Activated T-cell treated with anti-CD3 and anti-CD28 coated beads, Interleukin-2, amount 50 U/mL, for 24 hours (primary cell): ENCODE data around the gene DUSP28.
A peak's percentile ranks its signal among the peaks of the same experiment; 100 is the strongest.
"Not testable (repeated sequence)": the region's sequence is repeated elsewhere in the genome, so short reads cannot be mapped to it uniquely, and the experiment has no call there.

Experiments
- DNase-seq: peaks from one replicate; pipeline ENCODE4 v3.0.0-alpha.2; 2020
- H3K27ac Mint-ChIP-seq: 2 replicates; pipeline ENCODE4 v1.8.0; 2020; ENCODE audit warnings: mild to moderate bottlenecking, mixed read lengths
- H3K27me3 Mint-ChIP-seq: 2 replicates; pipeline ENCODE4 v1.8.0; 2020; ENCODE audit warnings: mixed read lengths
- H3K36me3 Mint-ChIP-seq: 2 replicates; pipeline ENCODE4 v1.8.0; 2020; ENCODE audit warnings: low read depth, mixed read lengths
- H3K4me1 Mint-ChIP-seq: 2 replicates; pipeline ENCODE4 v1.8.0; 2020; ENCODE audit warnings: low read depth, mixed read lengths
- H3K4me3 Mint-ChIP-seq: 2 replicates; pipeline ENCODE4 v1.8.0; 2020; ENCODE audit warnings: mild to moderate bottlenecking, moderate library complexity, mixed read lengths
- H3K9me3 Mint-ChIP-seq: 2 replicates; pipeline ENCODE4 v1.8.0; 2020; ENCODE audit warnings: mixed read lengths

The DUSP28 gene

DNA sequence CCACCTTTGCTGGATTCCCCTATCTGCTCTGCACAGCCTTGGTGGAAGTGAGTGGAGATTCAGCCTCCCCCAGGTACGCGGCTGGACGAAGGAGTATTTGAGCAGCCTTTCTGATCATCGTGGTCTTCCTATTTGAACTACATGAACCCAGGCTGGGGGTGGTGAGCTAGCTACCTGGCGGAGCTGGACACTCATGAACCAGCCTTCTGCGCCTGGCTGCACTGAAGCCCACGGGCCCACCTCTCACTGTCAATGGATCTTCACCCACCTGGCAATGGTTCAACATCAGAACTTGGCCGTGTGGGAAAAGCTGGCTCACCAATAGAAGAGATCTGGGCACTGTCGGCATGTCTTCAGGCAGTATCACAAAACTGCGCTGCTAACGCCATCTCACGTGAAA lies 37.8 kb upstream of the DUSP28 start:
- no peak overlapping the region for H3K27ac Mint-ChIP-seq
- H3K9me3 Mint-ChIP-seq = peaks cover 22% of the 10 kb centered on the region
- H3K36me3 Mint-ChIP-seq = peaks cover 80% of the 10 kb centered on the region
- peak; percentile 20 for DNase-seq
- H3K4me3 Mint-ChIP-seq = no peak overlapping the region
- H3K4me1 Mint-ChIP-seq = peaks cover 7% of the 10 kb centered on the region
- H3K27me3 Mint-ChIP-seq = no peaks in the 10 kb centered on the region

- peak; percentile 19 for DNase-seq
- Mint-ChIP-seq H3K4me3 (no peak overlapping the region), H3K27ac (no peak overlapping the region), H3K36me3 (peaks cover 84% of the 10 kb centered on the region), H3K4me1 (peaks cover 7% of the 10 kb centered on the region), H3K9me3 (peaks cover 24% of the 10 kb centered on the region), H3K27me3 (no peaks in the 10 kb centered on the region)
Measured at GRCh38 chr2:240523451-240524281, 36.5 kb upstream of the DUSP28 start.

DNA sequence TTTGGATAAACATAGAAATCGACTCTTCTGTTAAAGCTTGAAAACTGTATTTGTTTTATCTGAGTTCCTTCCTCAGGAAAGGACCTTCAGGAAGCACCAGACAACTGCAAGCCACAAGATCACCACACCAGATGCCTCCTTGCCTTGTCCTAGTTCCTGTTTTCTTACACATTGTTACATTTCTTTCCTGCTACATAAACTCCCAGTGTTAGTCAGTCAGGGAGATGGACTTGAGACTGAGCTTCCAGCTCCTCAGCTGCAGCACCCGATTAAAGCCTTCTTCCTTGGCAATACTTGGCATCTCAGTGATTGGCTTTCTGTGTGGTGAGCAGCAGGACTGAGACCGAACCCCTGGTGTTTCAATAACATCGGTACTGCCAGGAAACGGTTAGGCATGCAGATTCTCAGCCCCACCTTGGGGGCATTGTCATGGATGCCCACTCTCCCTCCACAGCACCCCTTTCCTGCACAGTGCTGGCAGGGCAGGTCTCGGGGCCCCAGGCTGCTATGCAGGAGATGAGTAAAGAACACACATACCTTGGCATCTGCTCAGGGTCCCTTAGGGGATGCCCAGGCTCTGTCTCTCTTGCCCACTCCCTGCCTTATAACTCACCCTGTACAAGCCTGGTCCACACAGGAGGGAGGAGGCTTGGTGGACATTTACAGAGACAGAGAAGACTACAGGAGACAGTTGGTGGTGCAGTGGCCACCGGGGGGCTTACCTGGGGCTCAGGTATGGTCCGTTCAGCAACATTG lies 35.0 kb upstream of the DUSP28 start:
- Mint-ChIP-seq H3K9me3 (peaks cover 24% of the 10 kb centered on the region), H3K27ac (no peak overlapping the region), H3K36me3 (peaks cover 87% of the 10 kb centered on the region), H3K4me1 (peaks cover 7% of the 10 kb centered on the region), H3K27me3 (no peaks in the 10 kb centered on the region), H3K4me3 (no peak overlapping the region)
- peak; percentile 12 for DNase-seq

- Mint-ChIP-seq H3K27ac (no peak overlapping the region), H3K9me3 (peaks cover 24% of the 10 kb centered on the region), H3K27me3 (no peaks in the 10 kb centered on the region), H3K36me3 (peaks cover 89% of the 10 kb centered on the region), H3K4me1 (peaks cover 4% of the 10 kb centered on the region), H3K4me3 (no peak overlapping the region)
- DNase-seq = no peak
Measured at GRCh38 chr2:240525802-240526201, 34.4 kb upstream of the DUSP28 start.

GRCh38 chr2:240526521-240526920 lies 33.6 kb upstream of the DUSP28 start:
- H3K27me3 Mint-ChIP-seq = no peaks in the 10 kb centered on the region

DNA sequence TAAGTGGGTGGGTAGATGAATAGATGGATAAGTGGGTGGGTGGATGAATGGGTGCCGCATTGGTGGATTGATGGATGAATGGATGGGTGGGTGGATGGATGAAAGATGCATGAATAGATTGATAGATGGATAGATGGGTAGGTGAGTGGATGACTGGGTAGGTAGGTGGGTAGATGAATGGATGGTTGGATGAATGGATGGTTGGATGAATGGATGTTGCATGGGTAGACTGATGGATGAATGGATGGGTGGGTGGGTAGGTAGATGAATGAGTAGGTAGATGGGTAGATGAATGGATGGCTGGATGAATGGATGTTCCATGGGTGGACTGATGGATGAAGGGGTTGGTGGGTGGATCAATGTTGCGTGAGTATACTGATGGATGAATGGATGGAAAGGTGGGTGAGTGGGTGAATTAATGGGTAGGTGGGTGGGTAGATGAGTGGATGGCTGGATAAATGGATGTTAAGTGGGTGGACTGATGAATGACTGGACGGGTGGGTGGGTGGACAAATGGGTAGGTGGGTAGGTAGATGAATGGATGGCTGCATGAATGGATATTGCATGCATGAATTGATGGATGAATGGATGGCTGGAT lies 32.9 kb upstream of the DUSP28 start:
- Mint-ChIP-seq H3K27me3 (no peaks in the 10 kb centered on the region), H3K9me3 (peaks cover 37% of the 10 kb centered on the region), H3K4me3 (no peak overlapping the region), H3K27ac (no peak overlapping the region), H3K36me3 (peaks cover 93% of the 10 kb centered on the region), H3K4me1 (peaks cover 3% of the 10 kb centered on the region)
- DNase-seq = no peak

More at GRCh38 chr2:240526521-240526920, 33.6 kb upstream of the DUSP28 start:
- DNase-seq = no peak
- peaks cover 93% of the 10 kb centered on the region for H3K36me3 Mint-ChIP-seq
- H3K4me1 Mint-ChIP-seq = peaks cover 3% of the 10 kb centered on the region
- H3K27ac Mint-ChIP-seq = no peak overlapping the region
- H3K9me3 Mint-ChIP-seq = peaks cover 31% of the 10 kb centered on the region
- H3K4me3 Mint-ChIP-seq = no peak overlapping the region

DNA sequence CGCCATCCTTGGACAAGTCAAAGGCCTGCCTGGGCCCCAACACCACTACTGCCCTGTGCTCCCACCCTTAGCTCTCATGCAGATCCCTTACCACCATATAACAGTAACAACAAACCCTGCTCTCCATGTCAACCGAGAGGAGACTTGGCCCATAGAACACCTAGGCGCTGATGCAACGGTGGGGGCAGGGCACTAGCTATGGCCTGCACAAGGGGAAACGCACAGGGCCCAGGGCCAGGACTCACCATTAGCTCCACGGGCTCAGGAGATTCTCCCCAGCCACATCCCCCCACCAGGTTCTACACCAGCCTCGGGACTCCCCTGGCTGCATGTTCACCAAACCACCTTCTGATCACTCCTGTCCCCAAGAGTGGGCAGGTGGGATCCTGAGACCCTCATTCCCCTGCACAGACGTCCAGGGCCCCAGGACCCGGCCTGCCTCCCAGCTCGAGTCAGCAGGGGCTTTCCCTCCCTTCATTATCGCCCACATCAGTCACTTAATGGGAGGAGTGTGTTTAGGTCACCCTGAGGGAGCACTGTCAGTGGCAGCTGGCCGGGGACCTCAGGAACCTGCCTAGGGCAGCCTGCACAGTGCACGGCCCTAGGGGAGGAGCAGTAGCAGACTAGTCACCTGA lies 31.6 kb upstream of the DUSP28 start:
- Mint-ChIP-seq H3K36me3 (peaks cover 92% of the 10 kb centered on the region), H3K9me3 (peaks cover 42% of the 10 kb centered on the region)

GRCh38 chr2:240529344-240529999 lies 30.7 kb upstream of the DUSP28 start:
- Mint-ChIP-seq H3K4me3 (no peak overlapping the region), H3K27ac (no peak overlapping the region), H3K9me3 (peaks cover 40% of the 10 kb centered on the region), H3K27me3 (no peaks in the 10 kb centered on the region), H3K36me3 (peaks cover 92% of the 10 kb centered on the region), H3K4me1 (peaks cover 3% of the 10 kb centered on the region)
- no peak for DNase-seq

More for the DNA sequence above, 31.6 kb upstream of the DUSP28 start:
- Mint-ChIP-seq H3K27ac (peak overlapping the region; percentile 44), H3K4me3 (no peak overlapping the region), H3K27me3 (no peaks in the 10 kb centered on the region), H3K4me1 (peaks cover 3% of the 10 kb centered on the region)
- DNase-seq = no peak

DNA sequence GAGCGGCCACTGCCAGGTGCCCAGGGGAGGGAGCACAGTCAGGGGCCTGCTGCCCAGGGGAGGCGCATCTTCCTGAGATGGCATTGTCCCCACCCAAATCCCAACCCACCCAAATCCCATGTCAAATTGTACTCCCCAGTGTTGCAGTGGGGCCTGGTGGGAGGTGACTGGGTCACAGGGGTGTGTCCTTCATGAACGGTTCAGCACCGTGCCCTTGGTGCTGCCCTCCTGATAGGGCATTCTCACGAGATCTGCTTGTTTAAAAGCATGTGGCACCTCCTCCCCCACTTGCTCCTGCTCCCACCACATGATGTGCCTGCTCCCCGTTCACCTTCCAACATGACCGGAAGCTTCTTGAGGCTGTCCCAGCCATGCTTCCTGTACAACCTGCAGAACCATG lies 30.0 kb upstream of the DUSP28 start:
- Mint-ChIP-seq H3K27ac (no peak overlapping the region), H3K27me3 (no peaks in the 10 kb centered on the region)
- no peak for DNase-seq

DNA sequence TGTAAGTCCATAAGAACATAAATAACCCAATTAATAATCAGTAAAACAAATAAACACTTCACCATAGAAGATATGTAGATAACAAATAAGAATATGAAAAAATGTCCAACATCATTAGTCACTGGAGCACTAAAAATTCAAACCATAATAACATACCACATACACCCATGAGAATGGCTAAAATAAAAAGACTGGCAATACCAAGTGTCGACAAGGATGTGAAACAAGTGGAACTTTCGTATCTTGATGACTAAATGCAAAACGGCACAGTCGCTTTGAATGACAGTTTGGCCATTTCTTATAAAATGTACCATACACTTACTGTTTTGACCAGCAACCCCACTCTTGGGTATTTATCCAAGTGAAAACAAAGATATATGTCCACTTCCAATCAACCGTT lies 29.1 kb upstream of the DUSP28 start:
- Mint-ChIP-seq H3K4me1 (peaks cover 3% of the 10 kb centered on the region), H3K4me3 (no peak overlapping the region), H3K9me3 (peaks cover 30% of the 10 kb centered on the region), H3K36me3 (peaks cover 91% of the 10 kb centered on the region), H3K27ac (no peak overlapping the region), H3K27me3 (no peaks in the 10 kb centered on the region)
- no peak for DNase-seq

More for the DNA sequence above, 30.0 kb upstream of the DUSP28 start:
- peaks cover 92% of the 10 kb centered on the region for H3K36me3 Mint-ChIP-seq
- peaks cover 3% of the 10 kb centered on the region for H3K4me1 Mint-ChIP-seq
- H3K9me3 Mint-ChIP-seq = peaks cover 34% of the 10 kb centered on the region
- no peak overlapping the region for H3K4me3 Mint-ChIP-seq

GRCh38 chr2:240532031-240532775 lies 28.0 kb upstream of the DUSP28 start:
- DNase-seq = no peak
- Mint-ChIP-seq H3K4me1 (peaks cover 3% of the 10 kb centered on the region), H3K36me3 (peaks cover 88% of the 10 kb centered on the region), H3K27me3 (no peaks in the 10 kb centered on the region), H3K4me3 (no peak overlapping the region), H3K27ac (no peak overlapping the region), H3K9me3 (peaks cover 28% of the 10 kb centered on the region)

GRCh38 chr2:240538031-240538780 lies 22.0 kb upstream of the DUSP28 start:
- Mint-ChIP-seq H3K27me3 (no peaks in the 10 kb centered on the region), H3K4me3 (no peak overlapping the region), H3K4me1 (peaks cover 8% of the 10 kb centered on the region), H3K27ac (no peak overlapping the region), H3K9me3 (peaks cover 4% of the 10 kb centered on the region), H3K36me3 (peaks cover 76% of the 10 kb centered on the region)
- no peak for DNase-seq

DNA sequence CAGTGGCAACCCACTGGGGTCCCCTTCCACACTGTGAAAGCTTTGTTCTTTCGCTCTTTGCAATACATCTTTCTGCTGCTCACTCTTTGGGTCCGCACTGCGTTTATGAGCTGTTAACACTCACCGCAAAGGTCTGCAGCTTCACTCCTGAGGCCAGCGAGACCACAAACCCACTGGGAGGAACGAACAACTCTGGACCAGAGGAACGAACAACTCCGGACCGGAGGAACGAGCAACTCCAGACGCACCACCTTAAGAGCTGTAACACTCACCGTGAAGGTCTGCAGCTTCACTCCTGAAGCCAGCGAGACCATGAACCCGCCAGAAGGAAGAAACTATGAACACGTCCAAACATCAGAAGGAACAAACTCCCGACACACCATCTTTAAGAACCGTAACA lies 21.1 kb upstream of the DUSP28 start:
- not testable (repeated sequence) for H3K9me3 Mint-ChIP-seq, H3K27me3 Mint-ChIP-seq, H3K4me3 Mint-ChIP-seq, H3K27ac Mint-ChIP-seq, H3K4me1 Mint-ChIP-seq, DNase-seq
- H3K36me3 Mint-ChIP-seq = peaks cover 71% of the 10 kb centered on the region
